Measurements from ENCODE around the gene MICOS13.
"Not testable (repeated sequence)": the region's sequence is repeated elsewhere in the genome, so short reads cannot be mapped to it uniquely, and the experiment has no call there.

The MICOS13 gene

DNA sequence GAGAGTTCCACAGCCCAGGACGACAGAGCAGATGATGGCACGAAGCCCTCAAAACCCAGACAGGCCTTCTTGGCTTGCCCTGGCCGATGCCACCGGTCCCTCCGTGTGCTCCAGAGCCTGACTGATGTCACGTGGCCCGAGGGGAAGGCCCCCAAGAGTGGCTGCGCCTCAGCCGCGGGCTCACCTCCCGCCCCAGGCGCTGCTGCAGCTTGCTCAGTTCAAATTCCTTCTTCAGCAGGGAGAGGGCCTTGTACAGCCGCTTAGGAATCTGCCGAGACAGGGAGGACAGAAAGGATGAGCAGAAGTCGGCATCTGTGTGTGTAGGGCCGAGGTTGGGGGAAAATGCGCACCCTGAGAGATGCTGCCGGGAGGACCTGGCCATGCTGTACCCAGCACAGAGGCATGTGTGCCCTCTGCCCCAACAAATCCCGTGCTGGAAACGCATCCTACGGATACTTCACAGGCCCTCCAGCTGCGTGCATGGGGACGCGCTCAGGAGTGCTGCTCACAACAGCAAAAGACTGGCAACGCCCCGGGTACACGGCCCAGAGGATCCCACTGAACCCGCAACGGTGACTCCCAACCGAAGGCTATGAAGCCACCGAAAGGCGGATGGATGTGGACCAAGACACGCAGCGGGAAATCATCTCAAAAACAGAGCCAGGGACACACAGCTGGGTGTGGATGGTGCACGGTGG lies 26.7 kb upstream of the MICOS13 start:
- H3F3A ChIP-seq (ENCODE audit: control insufficient read depth, insufficient read depth), result no peaks in the 10 kb centered on the region
- H3K79me2 ChIP-seq (ENCODE audit: control insufficient read depth, low read length), result peaks cover 17% of the 10 kb centered on the region
- H3K36me3 ChIP-seq (ENCODE audit: control insufficient read depth, low read length), result peaks cover 81% of the 10 kb centered on the region
- H4K20me1 ChIP-seq (ENCODE audit: control insufficient read depth, insufficient read depth, low read depth, low read length), result no peaks in the 10 kb centered on the region
- no peaks in the 10 kb centered on the region for H3K9me3 ChIP-seq (ENCODE audit: control insufficient read depth, insufficient read depth, low read length)
- no peak overlapping the region for H3K4me3 ChIP-seq (ENCODE audit: low read length)
- no peaks in the 10 kb centered on the region for H3K9me2 ChIP-seq (replicated peaks; ENCODE audit: control insufficient read depth, low read length)
- H3K27me3 ChIP-seq (ENCODE audit: control insufficient read depth, low read length), result no peaks in the 10 kb centered on the region
- TF ChIP-seq EZH2phosphoT487 (IDR thresholded peaks at IDR 0.05; ENCODE audit: borderline replicate concordance, low read length), result no peak
- TF ChIP-seq, protein P1, sequence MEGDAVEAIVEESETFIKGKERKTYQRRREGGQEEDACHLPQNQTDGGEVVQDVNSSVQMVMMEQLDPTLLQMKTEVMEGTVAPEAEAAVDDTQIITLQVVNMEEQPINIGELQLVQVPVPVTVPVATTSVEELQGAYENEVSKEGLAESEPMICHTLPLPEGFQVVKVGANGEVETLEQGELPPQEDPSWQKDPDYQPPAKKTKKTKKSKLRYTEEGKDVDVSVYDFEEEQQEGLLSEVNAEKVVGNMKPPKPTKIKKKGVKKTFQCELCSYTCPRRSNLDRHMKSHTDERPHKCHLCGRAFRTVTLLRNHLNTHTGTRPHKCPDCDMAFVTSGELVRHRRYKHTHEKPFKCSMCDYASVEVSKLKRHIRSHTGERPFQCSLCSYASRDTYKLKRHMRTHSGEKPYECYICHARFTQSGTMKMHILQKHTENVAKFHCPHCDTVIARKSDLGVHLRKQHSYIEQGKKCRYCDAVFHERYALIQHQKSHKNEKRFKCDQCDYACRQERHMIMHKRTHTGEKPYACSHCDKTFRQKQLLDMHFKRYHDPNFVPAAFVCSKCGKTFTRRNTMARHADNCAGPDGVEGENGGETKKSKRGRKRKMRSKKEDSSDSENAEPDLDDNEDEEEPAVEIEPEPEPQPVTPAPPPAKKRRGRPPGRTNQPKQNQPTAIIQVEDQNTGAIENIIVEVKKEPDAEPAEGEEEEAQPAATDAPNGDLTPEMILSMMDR (IDR thresholded peaks at IDR 0.05; ENCODE audit: low read depth, low read length, poor library complexity, severe bottlenecking), result no peak
- H3K4me1 ChIP-seq (ENCODE audit: control insufficient read depth, low read length), result no peaks in the 10 kb centered on the region
- H3K27ac ChIP-seq (ENCODE audit: low read depth, low read length), result no peak overlapping the region
- H3K4me2 ChIP-seq (ENCODE audit: low read length), result no peak overlapping the region

DNA sequence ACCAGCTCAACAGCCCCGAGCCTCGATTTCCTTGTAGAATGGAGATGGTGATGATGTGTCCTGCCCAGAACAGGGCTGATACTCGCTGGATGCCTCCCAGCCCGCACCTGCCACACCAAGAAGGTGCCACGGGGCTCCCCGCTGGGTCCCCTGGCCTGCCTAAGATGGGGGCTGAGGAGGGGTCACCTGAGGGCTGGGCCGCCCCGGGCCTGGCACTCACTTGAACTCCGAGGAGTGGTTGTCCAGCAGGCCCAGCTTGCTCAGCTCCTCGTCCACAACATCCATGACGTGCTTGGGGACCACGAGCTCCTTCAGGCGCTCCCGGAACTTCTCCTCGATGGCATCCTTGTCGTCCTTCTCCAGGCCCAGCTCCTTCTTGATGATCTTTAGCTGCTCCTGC lies 25.2 kb upstream of the MICOS13 start:
- Histone ChIP-seq H3K27ac (ENCODE audit: low read depth, low read length) (no peak overlapping the region), H3K36me3 (ENCODE audit: control insufficient read depth, low read length) (peaks cover 73% of the 10 kb centered on the region), H3K9me2 (replicated peaks; ENCODE audit: control insufficient read depth, low read length) (no peaks in the 10 kb centered on the region), H3K9me3 (ENCODE audit: control insufficient read depth, insufficient read depth, low read length) (no peaks in the 10 kb centered on the region), H3K79me2 (ENCODE audit: control insufficient read depth, low read length) (peaks cover 15% of the 10 kb centered on the region), H3K4me2 (ENCODE audit: low read length) (no peak overlapping the region), H3K4me3 (ENCODE audit: low read length) (no peak overlapping the region), H3K27me3 (ENCODE audit: control insufficient read depth, low read length) (no peaks in the 10 kb centered on the region), H3K4me1 (ENCODE audit: control insufficient read depth, low read length) (no peaks in the 10 kb centered on the region), H4K20me1 (ENCODE audit: control insufficient read depth, insufficient read depth, low read depth, low read length) (no peaks in the 10 kb centered on the region), H3F3A (ENCODE audit: control insufficient read depth, insufficient read depth) (no peaks in the 10 kb centered on the region)
- no peak for TF ChIP-seq EZH2phosphoT487 (IDR thresholded peaks at IDR 0.05; ENCODE audit: borderline replicate concordance, low read length)
- TF ChIP-seq, protein P1 (IDR thresholded peaks at IDR 0.05; ENCODE audit: low read depth, low read length, poor library complexity, severe bottlenecking), result no peak

DNA sequence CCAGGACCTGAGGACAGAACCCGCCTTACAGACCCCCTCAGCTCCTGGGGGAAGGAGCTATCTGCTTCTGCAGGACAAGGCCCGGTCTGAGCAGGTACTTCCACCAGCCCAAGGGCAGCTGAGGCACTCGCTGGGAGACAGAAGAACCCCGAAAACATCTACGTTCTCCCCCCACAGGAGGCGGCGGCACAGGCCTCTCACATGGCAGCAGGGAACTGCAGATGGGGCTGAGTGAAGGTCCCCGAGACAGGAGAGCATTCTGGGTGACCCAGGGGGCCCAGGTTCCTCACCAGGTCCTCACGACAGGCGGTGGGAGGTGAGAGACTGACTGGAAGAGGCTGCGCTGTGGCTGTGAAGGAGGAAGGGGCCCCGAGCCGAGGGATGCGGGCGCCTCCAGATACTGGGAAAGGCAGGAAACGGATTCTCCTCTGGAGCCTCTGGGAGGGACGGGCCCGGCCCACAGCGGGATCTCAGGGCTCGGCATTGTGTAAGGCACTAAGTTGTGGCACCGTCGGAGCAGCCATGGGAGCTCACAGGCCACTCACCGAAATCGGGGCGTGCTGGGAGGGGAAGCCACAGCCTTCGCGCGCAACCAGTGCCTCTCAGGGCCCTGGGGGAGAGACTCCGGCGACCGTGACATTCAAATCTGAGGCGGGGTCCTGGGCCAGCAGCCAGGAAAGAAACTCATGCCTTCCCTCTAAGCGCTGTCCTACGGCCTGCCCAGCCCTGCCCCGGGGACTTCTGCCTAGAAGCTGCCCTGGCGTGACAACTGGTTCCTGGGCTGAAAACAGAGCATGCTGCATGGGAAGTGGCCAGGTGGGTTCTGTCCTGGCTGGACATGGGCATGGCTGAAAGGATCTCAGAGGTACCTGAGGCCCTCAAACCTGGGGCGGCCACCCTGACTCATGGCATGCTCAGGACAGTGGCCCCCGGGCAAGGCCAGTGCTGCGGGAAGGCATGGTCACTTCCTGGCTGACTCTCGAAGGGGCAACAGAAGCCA lies 23.8 kb upstream of the MICOS13 start:
- H4K20me1 ChIP-seq (ENCODE audit: control insufficient read depth, insufficient read depth, low read depth, low read length), result no peaks in the 10 kb centered on the region
- no peak overlapping the region for H3K4me2 ChIP-seq (ENCODE audit: low read length)
- H3K79me2 ChIP-seq (ENCODE audit: control insufficient read depth, low read length), result peaks cover 13% of the 10 kb centered on the region
- no peaks in the 10 kb centered on the region for H3K9me3 ChIP-seq (ENCODE audit: control insufficient read depth, insufficient read depth, low read length)
- H3K4me3 ChIP-seq (ENCODE audit: low read length), result no peak overlapping the region
- H3K4me1 ChIP-seq (ENCODE audit: control insufficient read depth, low read length), result no peaks in the 10 kb centered on the region
- no peaks in the 10 kb centered on the region for H3K27me3 ChIP-seq (ENCODE audit: control insufficient read depth, low read length)
- H3K36me3 ChIP-seq (ENCODE audit: control insufficient read depth, low read length), result peaks cover 74% of the 10 kb centered on the region
- H3K9me2 ChIP-seq (replicated peaks; ENCODE audit: control insufficient read depth, low read length), result no peaks in the 10 kb centered on the region
- H3F3A ChIP-seq (ENCODE audit: control insufficient read depth, insufficient read depth), result no peaks in the 10 kb centered on the region
- no peak for TF ChIP-seq EZH2phosphoT487 (IDR thresholded peaks at IDR 0.05; ENCODE audit: borderline replicate concordance, low read length)
- TF ChIP-seq, protein P1 (IDR thresholded peaks at IDR 0.05; ENCODE audit: low read depth, low read length, poor library complexity, severe bottlenecking), result no peak
- no peak overlapping the region for H3K27ac ChIP-seq (ENCODE audit: low read depth, low read length)

DNA sequence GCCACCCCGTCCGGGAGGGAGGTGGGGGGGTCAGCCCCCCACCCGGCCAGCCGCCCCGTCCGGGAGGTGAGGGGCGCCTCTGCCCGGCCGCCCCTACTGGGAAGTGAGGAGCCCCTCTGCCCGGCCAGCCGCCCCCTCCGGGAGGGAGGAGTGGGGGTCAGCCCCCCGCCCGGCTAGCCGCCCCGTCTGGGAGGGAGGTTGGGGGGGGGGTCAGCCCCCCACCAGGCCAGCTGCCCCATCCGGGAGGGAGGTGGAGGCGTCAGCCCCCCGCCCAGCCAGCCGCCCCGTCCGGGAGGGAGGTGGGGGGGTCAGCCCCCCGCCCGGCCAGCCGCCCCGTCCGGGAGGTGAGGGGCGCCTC lies 21.7 kb upstream of the MICOS13 start:
- Histone ChIP-seq H3K79me2 (ENCODE audit: control insufficient read depth, low read length) (peaks cover 10% of the 10 kb centered on the region), H3K36me3 (ENCODE audit: control insufficient read depth, low read length) (peaks cover 70% of the 10 kb centered on the region)
- not testable (repeated sequence) for H3K9me2 ChIP-seq (replicated peaks; ENCODE audit: control insufficient read depth, low read length); H4K20me1 ChIP-seq (ENCODE audit: control insufficient read depth, insufficient read depth, low read depth, low read length); H3F3A ChIP-seq (ENCODE audit: control insufficient read depth, insufficient read depth); H3K4me3 ChIP-seq (ENCODE audit: low read length); H3K9me3 ChIP-seq (ENCODE audit: control insufficient read depth, insufficient read depth, low read length); H3K4me2 ChIP-seq (ENCODE audit: low read length); H3K27ac ChIP-seq (ENCODE audit: low read depth, low read length); H3K27me3 ChIP-seq (ENCODE audit: control insufficient read depth, low read length); H3K4me1 ChIP-seq (ENCODE audit: control insufficient read depth, low read length)
